Mesothelial cell of epicardium (in vitro differentiated cells): Measurements from ENCODE around the gene LRMDA. TPM values are rescaled to one million over a fixed set of nuclear protein-coding genes. Genes with fewer than 3 reads are reported as not detected.

ENCODE experiments used
- DNase-seq, 2 experiments: peaks; one replicate each; pipeline ENCODE4 v3.0.0; 2021; ENCODE audit warnings: low spot score in 2 of 2; ENCODE audit not compliant: unreplicated experiment in 2 of 2
- H3K27ac Mint-ChIP-seq: 2 replicates; pipeline ENCODE4 v1.8.0; 2021; ENCODE audit warnings: mixed read lengths
- H3K27me3 Mint-ChIP-seq: 2 replicates; pipeline ENCODE4 v1.8.0; 2021; ENCODE audit warnings: low read depth, mixed read lengths
- H3K36me3 Mint-ChIP-seq: 2 replicates; pipeline ENCODE4 v1.8.0; 2021; ENCODE audit warnings: mixed read lengths
- H3K4me1 Mint-ChIP-seq: 2 replicates; pipeline ENCODE4 v1.8.0; 2021; ENCODE audit warnings: mixed read lengths
- H3K4me3 Mint-ChIP-seq: 2 replicates; pipeline ENCODE4 v1.8.0; 2021; ENCODE audit warnings: mild to moderate bottlenecking, moderate library complexity, mixed read lengths
- H3K9me3 Mint-ChIP-seq: 2 replicates; pipeline ENCODE4 v1.8.0; 2021; ENCODE audit warnings: mixed read lengths
- CTCF ChIP-seq: fragments of 200-600 bp; sonication (generic); IDR thresholded peaks from one replicate; pipeline ENCODE4 v1.5.0; 2021; ENCODE audit warnings: antibody characterized with exemption; ENCODE audit not compliant: unreplicated experiment
- total RNA-seq: library from RNA; stranded (reverse); gene quantifications from 3 replicates; pipeline ENCODE4 v1.2.1, GENCODE V29; 2021

LRMDA gene
- total RNA-seq, 1 donor from 2014 or later = 2.0 TPM

GRCh38 chr10:75606203-75606779, 174.9 kb downstream of the LRMDA start:
- TF ChIP-seq CTCF = no peak
- Mint-ChIP-seq H3K36me3 (no peaks in the 10 kb centered on the region), H3K9me3 (no peaks in the 10 kb centered on the region), H3K27me3 (peaks cover 87% of the 10 kb centered on the region), H3K4me1 (peaks cover 5% of the 10 kb centered on the region), H3K27ac (no peak overlapping the region), H3K4me3 (no peak overlapping the region)
- no peak for DNase-seq

- no peak for DNase-seq
- no peak overlapping the region for H3K27ac Mint-ChIP-seq
- no peak for TF ChIP-seq CTCF
- peaks cover 83% of the 10 kb centered on the region for H3K27me3 Mint-ChIP-seq
- no peaks in the 10 kb centered on the region for H3K36me3 Mint-ChIP-seq
- no peak overlapping the region for H3K4me3 Mint-ChIP-seq
- H3K4me1 Mint-ChIP-seq = peaks cover 3% of the 10 kb centered on the region
- no peaks in the 10 kb centered on the region for H3K9me3 Mint-ChIP-seq
Measured at GRCh38 chr10:75607576-75607975, 176.2 kb downstream of the LRMDA start.

- Mint-ChIP-seq H3K27ac (no peak overlapping the region), H3K4me1 (peaks cover 29% of the 10 kb centered on the region), H3K36me3 (no peaks in the 10 kb centered on the region), H3K4me3 (no peak overlapping the region), H3K9me3 (no peaks in the 10 kb centered on the region), H3K27me3 (peaks cover 58% of the 10 kb centered on the region)
- no peak for DNase-seq
- no peak for TF ChIP-seq CTCF
Measured at GRCh38 chr10:75610183-75610582, 178.8 kb downstream of the LRMDA start.

GRCh38 chr10:75611172-75611992, 180.0 kb downstream of the LRMDA start:
- Mint-ChIP-seq H3K27ac (no peak overlapping the region), H3K27me3 (peaks cover 52% of the 10 kb centered on the region)
- no peak for TF ChIP-seq CTCF

GRCh38 chr10:75611993-75612372, 180.6 kb downstream of the LRMDA start:
- H3K27me3 Mint-ChIP-seq = peaks cover 52% of the 10 kb centered on the region
- no peaks in the 10 kb centered on the region for H3K9me3 Mint-ChIP-seq
- H3K4me1 Mint-ChIP-seq = peaks cover 32% of the 10 kb centered on the region
- H3K27ac Mint-ChIP-seq = no peak overlapping the region
- no peak for TF ChIP-seq CTCF
- H3K36me3 Mint-ChIP-seq = no peaks in the 10 kb centered on the region
- H3K4me3 Mint-ChIP-seq = no peak overlapping the region
- no peak for DNase-seq

More at GRCh38 chr10:75611172-75611992, 180.0 kb downstream of the LRMDA start:
- peaks cover 29% of the 10 kb centered on the region for H3K4me1 Mint-ChIP-seq
- no peaks in the 10 kb centered on the region for H3K9me3 Mint-ChIP-seq
- no peaks in the 10 kb centered on the region for H3K36me3 Mint-ChIP-seq
- H3K4me3 Mint-ChIP-seq = no peak overlapping the region
- no peak for DNase-seq
